GM10847 (cell line): Measurements from ENCODE around the gene ZNF581.

Source experiments
- POLR2A ChIP-seq: IDR thresholded peaks from 2 replicates; pipeline ENCODE4 v1.6.1; 2011; ENCODE audit not compliant: insufficient read length; ENCODE audit errors: extremely low read depth

ZNF581 gene

GRCh38 chr19:55643003-55643886 is at the start of gene ZNF581:
ZNF581 (plus strand) TSS chr19:55643649; CDS start chr19:55644572, 923 bp downstream.
- peak; percentile 54 for TF ChIP-seq POLR2A

GRCh38 chr19:55594996-55595545 is 48.4 kb upstream of the ZNF581 start:
- TF ChIP-seq POLR2A = no peak

GRCh38 chr19:55596304-55596703 is 47.1 kb upstream of the ZNF581 start:
- TF ChIP-seq POLR2A = no peak

GRCh38 chr19:55597501-55597921 is 45.9 kb upstream of the ZNF581 start:
- no peak for TF ChIP-seq POLR2A

GRCh38 chr19:55598034-55598433 is 45.4 kb upstream of the ZNF581 start:
- TF ChIP-seq POLR2A = no peak

GRCh38 chr19:55598719-55599467 is 44.6 kb upstream of the ZNF581 start:
- TF ChIP-seq POLR2A = peak; percentile 33

GRCh38 chr19:55599468-55599841 is 44.0 kb upstream of the ZNF581 start, which contains the start of gene FIZ1:
FIZ1 (minus strand) TSS chr19:55599517; CDS start chr19:55597865, 1,652 bp downstream.
- TF ChIP-seq POLR2A = peak; percentile 18

- TF ChIP-seq POLR2A = no peak
Measured at GRCh38 chr19:55599842-55600661, 43.4 kb upstream of the ZNF581 start, which contains the start of gene ZNF524. ZNF524 (plus strand) TSS chr19:55600288; CDS start chr19:55602113, 1,825 bp downstream.

- no peak for TF ChIP-seq POLR2A
Measured at GRCh38 chr19:55600662-55601028, 42.8 kb upstream of the ZNF581 start.

- TF ChIP-seq POLR2A = no peak
Measured at GRCh38 chr19:55601084-55601483, 42.4 kb upstream of the ZNF581 start.

- TF ChIP-seq POLR2A = no peak
Measured at GRCh38 chr19:55602104-55603001, 41.1 kb upstream of the ZNF581 start.

GRCh38 chr19:55603115-55603514 is 40.3 kb upstream of the ZNF581 start:
- no peak for TF ChIP-seq POLR2A

- TF ChIP-seq POLR2A = no peak
Measured at GRCh38 chr19:55603581-55604292, 39.7 kb upstream of the ZNF581 start.
